GM19351 (cell line): ENCODE measurements around the gene IL1A.

Source experiments
- ATAC-seq: cut with Tn5 transposase; IDR thresholded peaks from one replicate; pipeline ENCODE4 v1.9.1; 2021; ENCODE audit warnings: mild to moderate bottlenecking, moderate library complexity; ENCODE audit not compliant: unreplicated experiment

The IL1A gene

DNA sequence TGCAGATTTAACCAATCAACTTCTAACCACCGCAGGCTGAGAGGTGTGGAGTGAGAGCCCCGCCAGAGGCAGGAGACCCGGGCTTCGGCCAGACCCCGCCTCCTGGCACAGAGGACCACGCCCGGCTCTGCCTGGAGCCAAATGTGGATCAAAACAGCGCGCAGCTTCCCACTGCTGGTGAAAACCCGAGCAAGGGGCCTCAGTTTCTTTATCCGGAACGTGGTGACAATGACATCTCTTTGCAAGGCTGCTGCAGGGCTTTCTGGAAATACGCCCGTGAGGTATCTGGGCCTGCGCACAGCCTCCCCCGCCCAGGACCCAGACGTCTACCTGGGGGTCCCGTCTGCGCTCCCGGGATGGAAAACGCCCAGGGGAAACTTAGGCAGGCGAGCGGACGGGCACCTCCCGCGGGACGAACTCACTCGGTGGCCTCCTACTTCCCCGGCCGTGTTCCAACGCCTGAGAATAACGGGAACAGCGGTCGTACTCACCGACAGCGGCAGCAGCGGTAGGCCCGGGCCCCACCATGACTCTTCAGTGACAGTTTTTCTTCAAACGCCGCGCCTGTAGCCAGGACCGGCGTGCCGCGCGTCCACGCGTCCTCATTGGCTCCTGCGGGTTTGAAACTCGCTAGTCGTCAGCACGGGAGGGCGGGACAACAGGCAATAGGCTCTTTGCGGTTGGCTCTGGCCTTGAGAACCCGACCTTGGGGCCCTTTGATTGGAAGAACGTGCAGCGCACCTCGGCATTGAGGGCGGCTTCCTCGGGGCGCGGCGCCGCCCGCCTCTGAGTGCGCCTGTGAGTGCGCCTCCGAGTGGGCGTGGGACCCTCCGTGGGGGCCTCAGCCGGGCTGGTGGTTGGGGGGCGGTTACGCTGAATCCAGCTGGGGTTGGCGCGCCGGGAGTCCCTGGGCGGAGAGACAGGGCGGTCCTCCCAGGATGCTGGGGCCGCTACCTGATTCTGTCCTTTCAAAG lies 19.9 kb downstream of the IL1A start, which contains the start of gene CKAP2L:
Gene CKAP2L, minus strand, starts transcription at position 539 of the 974 bp plus-strand sequence. Its CDS starts 11 bp downstream, at position 528.
- peak; percentile 96 for ATAC-seq

DNA sequence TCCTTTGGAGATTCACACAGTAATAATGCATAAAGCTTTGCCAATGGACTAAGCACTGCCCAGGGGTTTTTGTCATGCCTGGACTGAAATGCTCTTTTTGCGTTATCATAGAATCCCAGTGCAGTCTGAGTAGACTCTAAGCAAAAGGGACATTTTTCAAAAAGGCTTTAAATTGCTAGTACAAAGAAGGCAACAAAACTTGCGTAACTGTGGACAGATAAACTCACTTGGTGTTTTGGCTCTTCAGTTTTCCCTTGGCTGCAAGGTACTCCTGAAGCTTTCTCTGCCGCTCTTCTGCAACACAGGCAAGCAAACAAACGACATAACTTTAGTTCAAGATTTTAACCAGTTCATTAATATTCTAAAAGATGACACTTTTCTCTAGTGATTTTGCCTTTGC lies 22.0 kb downstream of the IL1A start:
- no peak for ATAC-seq

DNA sequence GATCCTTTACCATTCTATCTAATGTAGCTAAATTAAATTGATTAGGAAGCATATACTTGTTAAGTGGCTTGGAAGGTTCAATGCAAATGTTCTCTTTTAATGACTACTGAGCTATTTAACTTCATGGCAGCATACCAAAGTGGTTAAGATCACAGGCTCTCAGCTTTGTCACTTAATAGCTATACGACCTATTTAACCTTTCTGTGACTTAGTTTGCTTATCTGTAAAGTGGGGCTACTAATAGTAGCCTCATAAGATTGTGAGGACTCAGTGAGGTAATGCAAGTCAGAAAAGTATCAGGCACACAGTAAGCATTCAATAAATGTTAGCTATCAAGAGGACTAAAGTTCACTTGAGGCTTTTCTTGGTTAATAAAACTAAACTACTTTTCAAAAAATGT lies 24.1 kb downstream of the IL1A start:
- ATAC-seq, result no peak

DNA sequence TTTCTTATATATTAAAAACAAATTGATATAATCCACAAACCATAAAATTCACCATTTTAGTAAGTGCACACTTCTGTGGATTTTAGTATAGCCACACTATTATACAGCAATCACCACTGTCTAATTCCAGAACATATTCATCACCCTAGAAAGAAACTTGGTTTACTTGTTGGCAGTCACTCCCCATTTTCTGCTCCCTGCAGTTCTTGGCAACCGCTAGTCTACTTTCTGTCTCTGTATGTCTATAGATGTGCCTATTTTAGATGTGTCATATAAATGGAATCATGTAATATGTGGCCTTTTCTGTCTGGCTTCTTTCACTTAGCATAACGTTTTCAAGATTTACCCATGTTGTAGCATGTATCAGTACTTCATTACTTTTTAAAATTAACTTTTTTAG lies 25.6 kb downstream of the IL1A start:
- no peak for ATAC-seq

DNA sequence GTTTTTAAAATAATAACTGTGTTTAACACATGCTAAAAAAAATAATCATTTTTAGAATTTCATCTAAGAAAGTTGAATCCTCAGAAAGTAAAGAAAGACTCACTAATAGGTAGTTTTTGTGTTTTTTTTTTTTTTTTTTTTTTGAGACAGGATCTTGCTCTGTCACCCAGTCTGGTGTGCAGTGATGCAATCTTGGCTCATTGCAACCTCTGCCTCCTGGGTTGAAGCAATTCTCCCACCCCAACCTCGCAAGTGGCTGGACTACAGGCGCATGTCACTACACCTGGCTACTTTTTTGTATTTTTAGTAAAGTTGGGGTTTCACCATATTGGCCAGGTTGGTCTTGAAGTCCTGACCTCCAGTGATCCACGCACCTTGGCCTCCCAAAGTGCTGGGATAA lies 27.0 kb downstream of the IL1A start:
- ATAC-seq, result no peak

DNA sequence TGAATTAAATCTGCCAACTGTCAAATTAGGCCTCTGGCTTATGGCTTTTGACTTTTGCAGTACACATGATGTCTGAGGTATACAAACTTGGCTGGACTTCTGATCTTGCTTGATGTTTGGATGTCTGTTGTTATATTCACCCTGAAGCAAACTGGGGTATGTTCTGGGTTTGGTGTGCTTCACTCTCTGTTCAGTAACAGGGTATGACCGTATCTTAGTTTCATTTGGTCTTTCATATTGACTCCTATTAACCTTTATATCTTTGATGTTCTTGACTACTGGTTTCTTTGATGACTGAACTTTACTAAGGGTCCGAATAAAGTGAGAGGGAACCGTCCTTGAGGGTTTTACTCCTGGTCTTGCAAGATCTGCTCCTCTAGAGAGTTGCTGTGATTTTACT lies 28.1 kb downstream of the IL1A start:
- ATAC-seq, result no peak

DNA sequence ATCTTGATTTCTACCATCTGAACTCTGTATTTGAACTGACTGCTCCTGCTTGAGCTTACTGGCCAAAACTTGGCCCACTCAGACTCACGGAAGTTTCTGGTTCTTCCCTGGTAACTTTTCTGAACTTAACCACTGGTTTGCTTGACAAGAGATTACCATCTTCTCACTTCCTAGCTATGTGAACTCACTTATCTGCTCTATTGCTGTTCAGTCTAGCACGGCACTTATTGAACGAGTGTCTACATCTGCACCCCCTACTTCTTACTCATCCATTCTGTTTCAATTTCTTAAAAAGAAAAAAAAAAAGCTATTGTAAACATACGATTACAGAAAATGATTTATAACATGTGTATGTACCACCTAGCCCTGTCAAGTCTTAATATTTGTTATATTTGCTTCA lies 28.8 kb downstream of the IL1A start:
- ATAC-seq, result no peak

DNA sequence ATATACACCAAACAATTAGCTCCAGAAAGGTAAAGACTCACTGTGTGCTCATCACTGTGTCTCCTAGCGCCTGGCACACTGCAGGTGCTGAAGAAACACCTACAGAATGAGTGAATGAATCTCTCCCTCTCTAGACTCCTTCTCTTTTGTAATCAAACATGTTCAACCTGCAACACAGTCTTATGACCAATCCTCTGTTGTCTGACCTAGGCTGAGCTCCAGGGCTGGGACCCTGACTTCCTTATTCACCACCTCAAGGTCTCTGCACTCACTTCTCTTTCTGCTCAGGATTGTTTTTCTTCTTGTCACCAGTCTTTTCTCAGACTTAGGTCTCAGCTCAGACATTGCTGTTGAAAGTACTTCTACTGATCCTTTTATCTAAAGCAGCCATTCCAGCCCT lies 29.7 kb downstream of the IL1A start:
- ATAC-seq, result no peak

DNA sequence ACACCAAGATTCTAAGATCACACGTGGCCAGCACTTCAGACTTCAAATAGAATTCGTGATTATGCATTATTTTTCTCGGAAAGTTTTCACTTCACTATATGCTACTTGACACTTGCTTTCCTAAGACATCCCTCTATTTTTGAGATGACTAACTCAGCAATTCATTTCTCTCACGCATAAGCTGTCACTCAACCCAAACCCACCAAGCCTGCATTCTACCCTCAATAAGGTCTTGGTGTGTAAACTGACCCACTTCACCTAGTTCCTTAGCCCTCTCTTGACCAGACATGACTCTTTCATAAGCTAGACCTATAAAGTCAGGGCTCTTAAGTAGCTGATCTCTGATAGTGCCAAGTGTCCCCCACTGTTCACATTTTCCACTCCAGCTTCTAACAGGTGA lies 31.6 kb downstream of the IL1A start:
- no peak for ATAC-seq

DNA sequence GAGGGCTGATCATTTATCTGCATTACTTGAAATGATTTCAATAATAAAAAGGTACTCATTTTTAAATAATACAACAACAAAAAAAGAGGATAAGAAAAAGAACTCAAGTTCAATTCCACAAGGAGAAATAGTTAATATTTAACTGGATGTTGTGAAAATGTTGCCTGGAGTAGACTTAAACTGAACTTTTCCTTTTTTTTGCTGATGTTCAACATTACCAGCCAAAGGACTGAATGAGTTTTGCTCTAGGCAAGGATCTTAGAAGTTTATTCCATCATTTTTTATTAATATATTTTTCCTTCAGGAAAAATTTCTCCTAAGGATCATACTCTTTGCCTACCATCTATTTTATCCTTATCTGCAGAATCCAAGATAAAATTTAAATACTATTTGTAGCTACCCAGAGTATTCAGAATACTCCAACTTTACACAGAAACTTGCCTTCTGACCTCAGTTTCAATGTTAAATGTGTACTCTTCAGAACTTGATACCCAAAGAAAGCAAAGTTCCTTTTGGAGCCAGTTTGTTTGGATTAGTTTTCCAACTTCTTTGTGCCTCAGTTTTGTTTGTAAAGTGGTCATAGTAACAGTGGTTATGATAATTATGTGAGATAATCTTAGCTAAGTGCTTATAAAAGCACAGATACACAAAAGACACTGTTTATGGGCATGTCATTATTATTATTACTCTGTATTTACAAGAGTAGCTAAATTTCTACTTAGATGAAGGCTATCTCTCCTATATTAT lies 32.7 kb downstream of the IL1A start:
- ATAC-seq, result no peak

DNA sequence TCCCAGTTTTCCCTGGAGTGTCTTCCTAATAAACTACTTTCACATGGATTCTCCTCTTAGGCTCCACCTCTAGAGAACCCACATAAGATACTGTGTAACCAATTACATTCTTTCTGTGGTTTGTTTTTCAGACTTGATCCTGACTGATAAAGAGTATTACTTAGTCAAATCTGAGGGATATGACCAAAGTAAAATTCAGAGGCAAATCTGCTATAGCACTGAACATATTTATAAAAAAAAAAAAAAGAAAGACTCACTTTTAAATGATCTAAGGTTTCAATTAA lies 33.8 kb downstream of the IL1A start:
- ATAC-seq, result no peak

DNA sequence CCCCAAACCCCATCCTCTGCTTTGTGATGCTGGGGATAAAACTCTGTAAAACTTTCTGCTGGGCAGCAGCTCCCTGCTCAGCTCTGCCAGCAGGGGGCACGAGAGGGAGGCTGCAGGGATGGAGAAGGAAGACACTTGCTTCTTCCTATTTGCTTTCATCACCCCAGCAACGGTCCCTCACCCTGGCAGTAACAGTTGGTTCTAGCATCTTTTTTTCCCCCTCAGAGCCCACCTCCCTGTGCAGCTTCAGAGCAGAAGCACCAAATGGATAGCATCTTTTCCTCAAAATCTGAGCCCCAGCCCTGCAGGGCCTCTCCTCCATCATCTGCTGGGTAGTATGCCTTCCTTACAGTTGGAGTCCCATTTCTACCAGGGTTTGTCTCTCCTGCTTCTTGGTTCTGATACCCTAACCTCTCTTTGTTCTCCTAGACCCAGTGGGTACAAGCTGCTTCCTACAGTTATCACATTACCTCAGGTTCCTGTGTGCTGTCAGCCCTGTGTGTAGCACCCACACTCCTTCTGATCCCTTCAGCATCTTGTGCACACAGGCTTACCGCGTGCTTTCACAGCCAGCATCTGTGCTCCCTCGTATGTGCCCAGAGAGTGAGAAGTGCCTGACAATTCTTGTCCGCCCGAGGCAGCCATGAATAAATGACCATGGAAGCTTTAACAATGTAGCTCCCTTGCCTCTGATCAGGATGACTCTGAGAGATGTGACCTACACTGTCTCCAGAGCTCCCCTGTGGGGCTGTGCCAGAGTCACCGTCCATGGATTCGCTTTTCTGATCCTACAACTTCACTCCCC lies 34.3 kb downstream of the IL1A start:
- peak; percentile 54 for ATAC-seq

DNA sequence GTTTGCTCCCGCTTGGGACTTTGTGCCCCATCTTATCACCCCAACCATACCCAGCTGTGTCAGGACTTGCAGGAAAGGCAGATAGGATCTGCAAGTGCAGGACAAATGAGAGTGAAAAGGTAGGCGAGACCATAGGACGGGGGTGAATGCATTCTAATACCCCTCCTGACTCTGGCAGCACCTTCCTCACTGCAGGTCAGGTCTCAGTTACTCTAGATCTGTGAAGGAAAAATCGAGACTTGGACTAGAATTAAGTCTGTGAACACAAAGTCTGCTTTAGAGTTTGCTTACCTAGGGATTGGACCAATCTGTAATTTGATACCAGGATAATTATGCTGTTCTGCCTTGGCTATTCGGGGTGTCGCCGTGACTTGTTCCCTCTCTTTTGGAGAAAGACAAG lies 43.8 kb downstream of the IL1A start:
- no peak for ATAC-seq

DNA sequence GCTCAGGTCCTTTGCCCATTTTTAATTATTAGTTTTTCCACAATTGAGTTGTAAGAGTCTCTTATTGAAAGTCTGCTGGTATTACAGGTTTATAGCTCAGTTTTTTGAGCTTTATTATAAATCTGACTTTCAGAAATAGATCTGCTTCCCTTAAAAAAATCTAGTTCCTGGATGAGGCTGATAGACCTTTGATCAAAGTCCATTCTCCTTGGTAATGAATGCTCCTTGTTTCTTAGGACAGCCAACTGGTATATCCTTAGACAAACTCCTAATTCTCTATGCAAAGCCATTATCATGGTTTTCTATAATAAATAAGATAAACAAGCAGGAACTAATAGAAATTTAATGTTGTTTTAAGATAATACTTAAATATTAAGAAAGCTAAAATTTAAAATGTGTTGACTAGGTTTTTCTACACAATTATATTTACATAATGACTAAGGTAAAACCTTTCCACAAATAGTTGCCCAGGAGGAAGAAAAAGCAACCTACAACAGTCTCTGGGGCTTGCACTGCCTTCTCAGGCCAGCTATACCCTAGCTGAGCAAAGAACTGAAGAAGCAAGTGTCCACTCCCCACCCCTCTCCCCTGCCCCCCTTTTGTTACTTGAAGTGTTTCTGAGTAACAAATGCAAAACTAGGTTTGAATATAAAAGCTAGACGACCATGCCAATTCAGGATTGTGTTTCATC lies 46.6 kb downstream of the IL1A start:
- ATAC-seq, result no peak

DNA sequence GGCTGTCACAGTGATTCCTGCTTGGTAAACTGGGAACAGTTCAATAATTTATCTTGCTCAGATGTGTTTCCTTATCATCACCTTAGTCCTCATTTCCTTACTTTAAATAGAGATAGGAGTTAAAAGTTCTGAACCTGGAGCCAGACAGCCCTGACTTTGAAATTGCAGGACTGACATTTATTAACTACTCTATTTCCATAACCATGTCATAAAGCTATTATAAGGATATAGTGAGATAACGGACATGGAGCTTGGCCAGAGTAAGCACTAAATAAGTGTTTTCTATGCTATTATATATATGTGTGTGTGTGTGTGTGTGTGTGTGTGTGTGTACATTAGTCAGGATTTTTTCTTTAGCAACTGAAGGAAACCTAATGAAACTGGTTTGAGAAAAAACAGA lies 50.4 kb downstream of the IL1A start:
- ATAC-seq, result no peak

DNA sequence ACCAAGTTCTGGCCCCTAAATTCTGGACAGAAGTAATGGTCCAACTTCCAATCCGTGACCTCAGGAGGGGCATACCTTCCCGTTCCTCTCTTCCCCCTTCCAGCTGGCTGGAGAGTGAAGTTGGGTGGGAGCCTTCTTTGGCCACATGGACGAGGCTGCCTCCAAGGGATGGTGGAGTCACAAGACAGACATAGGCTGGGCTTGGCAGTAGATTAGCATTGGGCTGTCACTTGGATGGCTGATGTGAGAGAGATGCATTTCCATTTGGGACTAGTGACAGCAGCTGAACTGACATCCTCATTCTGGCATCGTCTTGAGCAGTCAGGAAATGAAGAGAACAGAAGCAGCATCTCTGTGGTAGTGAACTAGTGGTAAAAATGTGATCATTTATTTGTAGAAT lies 50.8 kb downstream of the IL1A start:
- ATAC-seq, result no peak

DNA sequence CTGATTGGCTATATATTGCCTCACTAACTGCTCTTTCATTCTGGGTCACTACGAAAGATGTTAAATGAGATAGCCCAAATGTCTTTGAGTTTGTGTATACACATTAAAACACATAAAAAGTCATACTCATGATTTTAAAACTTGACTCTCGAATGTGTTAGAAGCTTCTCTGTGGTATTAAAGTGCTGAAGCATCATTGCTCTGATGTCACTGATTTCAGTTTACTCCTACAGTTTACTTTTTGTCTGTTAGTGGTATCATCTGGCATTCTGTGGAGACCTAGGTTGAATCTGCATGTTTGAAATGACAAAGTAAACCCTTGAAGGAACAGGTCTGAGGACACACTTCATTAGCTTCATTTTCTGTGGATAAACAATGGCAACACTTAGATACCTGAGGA lies 52.8 kb downstream of the IL1A start:
- ATAC-seq, result no peak

DNA sequence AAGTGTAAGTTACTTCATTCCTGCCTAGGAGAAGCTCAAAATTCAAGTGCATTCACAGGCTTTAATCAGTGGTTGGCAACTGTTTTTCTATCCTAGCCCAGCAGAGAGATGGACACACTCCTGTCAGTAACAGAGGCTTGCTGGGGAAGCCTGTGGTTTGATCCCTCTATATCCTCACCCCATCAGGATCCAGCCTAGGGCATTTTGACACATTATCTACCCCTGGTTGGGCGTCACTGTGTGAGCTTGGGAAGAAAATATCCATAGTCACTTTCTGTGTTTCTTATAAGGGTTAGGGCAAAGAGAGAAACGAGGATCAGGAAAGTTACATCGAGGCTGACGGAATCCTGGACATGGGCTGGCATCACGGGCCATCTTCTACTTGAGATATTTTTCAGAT lies 53.5 kb downstream of the IL1A start:
- ATAC-seq, result no peak

DNA sequence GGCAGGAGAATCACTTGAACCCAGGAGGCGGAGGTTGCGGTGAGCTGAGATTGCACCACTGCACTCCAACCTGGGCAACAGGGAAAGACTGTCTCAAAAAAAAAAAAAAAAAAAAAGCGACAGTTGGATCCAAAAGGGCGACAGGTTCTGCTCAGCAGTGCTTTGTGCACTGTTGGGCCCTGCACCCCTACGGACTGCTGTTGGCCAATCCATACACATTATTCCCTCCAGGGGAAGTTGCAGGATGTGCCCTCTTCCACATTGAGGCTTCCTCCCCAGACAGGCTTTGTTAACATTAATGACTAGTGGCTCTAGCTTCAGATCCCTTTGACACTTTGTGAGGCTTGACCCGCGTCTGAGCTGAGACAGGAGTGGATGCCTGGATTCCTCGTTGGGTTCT lies 54.1 kb downstream of the IL1A start:
- ATAC-seq, result no peak

DNA sequence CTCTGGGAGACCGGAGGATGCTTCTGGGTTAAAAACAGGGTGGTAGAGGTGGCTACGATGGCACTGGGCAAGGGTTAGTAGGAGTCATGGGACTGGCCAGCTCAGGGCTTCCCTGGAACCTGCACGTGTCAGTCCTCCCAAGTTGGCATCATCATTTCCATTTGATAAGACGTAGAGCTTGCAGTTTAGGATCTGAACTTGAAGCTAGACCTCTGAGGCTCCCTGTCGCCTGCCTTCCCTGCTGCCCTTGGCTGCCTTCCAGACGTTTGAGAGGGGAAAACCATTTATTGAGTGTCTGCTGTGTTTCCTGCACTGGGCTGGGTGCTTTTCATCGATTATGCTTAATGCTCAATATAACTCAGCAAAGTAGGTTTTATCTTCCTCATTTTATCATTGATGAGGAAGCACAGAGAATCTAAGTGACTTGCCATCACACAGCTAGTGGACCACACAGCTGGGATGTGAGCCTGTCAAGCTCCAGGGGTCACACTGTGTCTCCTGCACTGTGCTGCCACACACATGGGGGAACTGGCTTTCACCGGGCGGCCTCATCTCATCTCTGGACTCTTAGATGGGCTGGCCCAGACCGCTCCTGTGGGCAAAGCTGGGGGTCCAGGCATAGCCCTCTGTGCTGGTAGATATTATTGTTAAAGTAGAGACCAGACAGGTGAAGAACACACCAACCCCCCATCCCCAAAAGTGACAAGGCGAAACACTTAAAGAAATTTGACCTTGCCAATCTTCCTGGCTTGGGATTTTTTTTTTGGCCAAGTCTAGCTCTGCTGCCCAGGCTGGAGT lies 55.7 kb downstream of the IL1A start:
- no peak for ATAC-seq
